HG02885 (cell line): ENCODE results near the gene NPB.

Experiments used
- ATAC-seq: cut with Tn5 transposase; IDR thresholded peaks from one replicate; pipeline ENCODE4 v1.9.1; 2021; ENCODE audit warnings: mild to moderate bottlenecking; ENCODE audit not compliant: unreplicated experiment, poor library complexity

NPB gene

DNA sequence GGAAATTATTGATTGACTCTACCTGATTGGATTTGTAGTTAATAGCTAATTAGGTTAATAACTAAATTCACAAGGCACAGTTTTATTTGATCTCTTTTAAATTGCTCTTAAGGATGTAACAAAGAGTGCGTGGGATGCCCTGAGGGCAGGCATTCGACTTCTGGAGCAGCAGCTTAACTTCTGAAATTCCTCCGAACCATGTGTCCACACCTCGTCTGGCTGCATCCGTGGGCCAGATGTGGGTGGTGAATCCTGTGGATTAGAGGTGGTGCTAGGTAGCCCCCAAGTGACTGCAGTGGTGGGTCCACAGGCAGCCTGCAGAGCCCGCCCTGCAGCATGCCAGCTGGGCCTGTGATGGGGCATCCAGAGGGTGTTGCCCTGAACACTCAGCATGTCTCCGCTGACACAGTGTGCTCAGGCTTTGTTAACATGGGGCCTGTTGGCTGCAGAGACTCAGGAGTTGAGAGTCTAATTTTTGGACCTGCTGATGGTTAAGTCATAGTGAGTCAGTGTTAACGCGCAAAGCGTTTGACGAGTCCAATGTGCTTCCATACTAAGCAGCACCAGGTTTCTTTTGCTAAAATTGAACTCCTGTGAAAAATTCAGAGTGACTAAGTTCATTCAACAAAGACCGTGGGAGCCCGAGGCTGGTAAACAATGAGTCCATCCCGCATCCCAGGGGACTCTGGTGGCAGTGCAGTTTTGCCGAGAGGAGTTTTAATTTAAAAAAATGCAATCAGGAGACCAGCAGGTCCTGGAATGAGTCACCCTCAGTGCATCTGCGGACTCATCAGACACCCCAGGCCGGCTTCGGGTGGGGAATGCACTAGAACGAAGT, 3.8 kb upstream of the NPB start:
- no peak for ATAC-seq

GRCh38 chr17:81898885-81899284, 3.2 kb upstream of the NPB start:
- no peak for ATAC-seq

DNA sequence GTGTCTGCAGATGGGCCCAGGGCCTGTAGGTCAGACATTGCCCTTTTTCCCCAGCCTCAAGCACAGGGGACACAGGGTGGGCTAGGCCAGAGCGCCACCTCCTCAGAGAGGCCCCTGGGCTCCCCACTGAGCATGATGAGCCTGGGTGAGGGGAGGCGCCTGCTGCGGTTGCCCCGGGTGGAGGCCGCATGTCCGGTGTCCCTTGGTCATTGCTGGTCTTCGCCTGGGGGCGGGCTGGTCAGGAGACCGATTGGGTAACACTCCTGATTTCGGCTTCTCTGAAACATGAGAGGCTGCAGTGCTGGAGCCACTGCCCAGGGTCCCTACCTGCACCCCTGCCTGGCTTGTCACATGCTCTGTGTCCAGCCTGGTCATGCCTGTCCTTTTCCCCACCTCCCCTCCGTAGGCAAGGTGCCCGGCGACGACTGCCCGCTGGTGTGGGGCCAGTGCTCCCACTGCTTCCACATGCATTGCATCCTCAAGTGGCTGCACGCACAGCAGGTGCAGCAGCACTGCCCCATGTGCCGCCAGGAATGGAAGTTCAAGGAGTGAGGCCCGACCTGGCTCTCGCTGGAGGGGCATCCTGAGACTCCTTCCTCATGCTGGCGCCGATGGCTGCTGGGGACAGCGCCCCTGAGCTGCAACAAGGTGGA, 2.4 kb upstream of the NPB start:
- no peak for ATAC-seq

GRCh38 chr17:81900181-81900820, 1.7 kb upstream of the NPB start:
- no peak for ATAC-seq

GRCh38 chr17:81901167-81902022, 643 bp upstream of the NPB start:
- ATAC-seq = no peak

DNA sequence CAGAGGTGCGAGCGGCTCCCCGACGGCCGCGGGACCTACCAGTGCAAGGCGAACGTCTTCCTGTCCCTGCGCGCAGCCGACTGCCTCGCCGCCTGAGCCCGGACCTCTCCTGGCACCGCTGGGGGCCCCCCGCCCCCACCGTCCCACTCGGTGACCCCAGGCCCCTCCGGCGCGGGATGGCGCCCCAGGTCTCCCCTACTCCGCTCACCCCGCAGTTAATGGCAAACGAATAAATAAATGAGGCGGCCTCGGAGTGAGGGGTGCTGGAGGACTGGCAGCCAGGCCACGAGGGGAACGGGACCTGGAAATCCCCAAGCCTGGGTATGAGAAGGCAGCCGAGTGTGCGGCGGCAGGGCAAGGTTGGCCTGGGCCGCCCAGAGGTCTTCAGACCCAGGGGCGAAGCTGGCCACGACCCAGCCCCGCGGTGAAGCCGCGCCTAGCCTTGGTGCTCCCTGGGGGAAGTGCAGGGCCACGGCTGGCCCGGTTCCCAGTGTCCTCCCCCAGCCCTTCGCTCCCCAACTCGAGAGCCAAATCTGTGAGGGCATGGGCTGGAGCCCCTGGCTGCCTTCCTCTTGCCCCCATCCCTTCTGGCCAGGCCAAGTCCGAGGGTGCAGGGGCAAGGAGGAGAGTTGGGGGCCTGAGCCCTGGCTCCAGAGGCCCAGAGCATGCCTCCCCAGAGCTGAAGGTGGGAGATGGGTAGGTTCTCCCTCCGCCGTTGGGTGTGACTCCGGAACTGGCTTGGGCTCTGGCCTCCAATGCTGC, 796 bp downstream of the NPB start:
- no peak for ATAC-seq

DNA sequence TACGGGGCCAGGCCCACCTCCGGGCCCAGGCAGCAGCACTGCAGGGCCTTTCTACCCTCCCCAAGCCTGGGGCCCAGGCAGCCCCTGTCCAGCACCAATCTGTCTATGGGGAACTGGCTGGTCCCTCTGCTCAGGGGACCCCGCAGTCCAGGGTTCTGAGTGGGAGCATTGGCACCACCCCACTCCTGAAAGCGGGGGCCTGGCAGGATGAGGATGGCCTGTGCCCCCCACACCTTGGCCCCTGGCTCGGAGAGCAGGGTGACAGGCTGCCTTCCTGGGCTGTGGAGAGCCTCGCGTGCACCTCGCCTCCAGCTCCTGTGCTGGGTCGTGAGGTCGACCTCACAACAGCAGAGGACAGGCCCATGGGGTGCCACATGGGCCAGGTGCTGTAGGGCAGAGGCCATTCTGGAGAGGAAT, 1.4 kb downstream of the NPB start:
- no peak for ATAC-seq

GRCh38 chr17:81903896-81904599, 2.0 kb downstream of the NPB start:
- ATAC-seq = no peak

GRCh38 chr17:81904600-81905423, 2.8 kb downstream of the NPB start:
- no peak for ATAC-seq

- ATAC-seq = no peak
These were observed 3.4 kb downstream of the NPB start for GRCh38 chr17:81905424-81905875.

DNA sequence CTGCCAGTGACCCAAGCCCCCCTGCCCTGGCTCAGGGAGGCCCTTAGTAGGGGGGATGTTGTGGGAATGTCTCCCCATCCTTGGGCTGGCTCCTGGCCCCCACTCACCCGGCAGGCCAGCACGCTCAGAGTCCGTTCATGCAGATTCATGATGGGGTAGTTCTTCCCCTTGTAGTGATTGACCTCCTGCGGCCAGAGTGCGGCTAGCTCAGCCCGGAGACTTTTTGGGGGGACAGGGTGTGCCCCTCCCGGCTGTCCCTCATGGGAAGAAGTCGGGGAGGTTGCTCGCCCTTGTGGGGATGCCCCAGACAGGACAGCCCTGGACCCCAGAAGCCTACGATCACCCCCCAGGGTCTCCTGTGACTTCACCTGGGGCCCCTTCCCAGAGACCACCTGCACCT, 4.0 kb downstream of the NPB start:
- no peak for ATAC-seq

GRCh38 chr17:81906476-81907218, 4.6 kb downstream of the NPB start:
- ATAC-seq = no peak

- no peak for ATAC-seq
These were observed 5.4 kb downstream of the NPB start for GRCh38 chr17:81907219-81908145.

- no peak for ATAC-seq
These were observed 6.8 kb downstream of the NPB start for GRCh38 chr17:81908793-81909192.

DNA sequence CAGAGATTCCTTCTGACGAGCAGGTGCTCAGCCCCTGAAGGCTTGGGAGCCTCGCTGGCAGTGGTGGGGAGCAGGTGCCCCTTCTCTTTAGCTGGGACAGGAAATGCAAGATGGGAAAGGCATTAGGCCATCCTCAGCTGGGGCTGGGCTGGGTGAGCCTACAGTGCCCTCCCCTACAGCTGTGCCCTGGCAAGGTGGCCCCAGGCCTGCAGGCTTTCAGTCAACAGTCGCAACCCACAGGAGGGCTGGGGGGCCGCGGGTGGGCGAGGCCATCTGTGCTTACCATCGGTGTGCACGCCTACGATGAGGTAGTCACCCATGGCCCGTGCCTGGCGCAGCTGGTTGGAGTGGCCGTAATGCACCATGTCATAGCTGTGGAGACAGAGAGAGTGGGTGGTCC, 7.2 kb downstream of the NPB start:
- no peak for ATAC-seq

- no peak for ATAC-seq
These were observed 8.2 kb downstream of the NPB start for GRCh38 chr17:81909966-81910839.
